Stimulated activated CD4-positive, alpha-beta T cell treated with anti-CD3 and anti-CD28 coated beads, Interleukin-4, amount 100 ng/mL, for 48 hours (primary cell): Measurements from ENCODE around the gene CLBA1.

Source experiments
- DNase-seq, 2 donors: peaks; one replicate each; pipeline ENCODE4 v3.0.0-alpha.2; 2020; ENCODE audit warnings: low read depth in 2 of 2

CLBA1 gene

DNA sequence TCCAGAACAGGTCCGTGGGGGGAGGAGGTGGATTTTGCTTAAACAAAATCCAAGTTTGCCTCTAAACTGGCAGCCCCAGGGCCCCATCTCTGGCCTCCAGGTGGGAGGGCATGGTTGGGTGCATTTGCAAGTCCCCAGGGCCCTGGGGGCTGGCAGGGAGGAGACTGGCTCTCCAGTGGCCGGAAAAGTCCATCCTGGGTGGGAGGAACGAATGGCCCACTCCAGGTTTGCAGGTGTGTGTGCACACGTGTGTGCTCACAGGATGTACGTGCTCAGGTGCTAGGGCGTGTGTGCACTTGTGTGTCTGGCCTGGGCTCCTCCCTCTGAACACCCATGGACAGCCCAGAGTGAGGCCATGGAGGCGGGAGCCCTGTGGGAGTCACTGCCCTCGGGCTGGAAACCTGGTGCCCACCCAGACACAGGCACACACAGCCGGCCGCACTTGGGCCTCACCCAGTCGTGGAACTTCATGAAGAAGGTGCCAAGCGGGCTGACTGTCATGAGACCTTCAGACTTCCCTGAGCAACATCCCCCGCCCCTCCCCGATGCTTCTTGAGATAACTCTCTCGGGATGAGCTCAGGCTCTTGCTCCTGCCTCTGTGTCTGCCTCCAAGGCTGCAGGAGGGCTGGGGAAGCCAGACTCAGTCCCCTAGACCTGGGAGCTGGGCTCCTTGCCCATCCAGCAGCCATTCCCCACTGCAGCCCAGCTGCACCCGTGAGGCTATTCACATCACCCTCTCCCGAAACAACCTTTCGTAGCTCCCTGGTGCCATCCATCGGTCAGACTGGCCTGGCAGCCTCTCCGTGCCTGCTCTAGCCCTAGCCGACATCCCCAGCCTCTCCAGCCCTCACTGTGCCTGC is 16.8 kb upstream of the CLBA1 start:
- no peak for DNase-seq

DNA sequence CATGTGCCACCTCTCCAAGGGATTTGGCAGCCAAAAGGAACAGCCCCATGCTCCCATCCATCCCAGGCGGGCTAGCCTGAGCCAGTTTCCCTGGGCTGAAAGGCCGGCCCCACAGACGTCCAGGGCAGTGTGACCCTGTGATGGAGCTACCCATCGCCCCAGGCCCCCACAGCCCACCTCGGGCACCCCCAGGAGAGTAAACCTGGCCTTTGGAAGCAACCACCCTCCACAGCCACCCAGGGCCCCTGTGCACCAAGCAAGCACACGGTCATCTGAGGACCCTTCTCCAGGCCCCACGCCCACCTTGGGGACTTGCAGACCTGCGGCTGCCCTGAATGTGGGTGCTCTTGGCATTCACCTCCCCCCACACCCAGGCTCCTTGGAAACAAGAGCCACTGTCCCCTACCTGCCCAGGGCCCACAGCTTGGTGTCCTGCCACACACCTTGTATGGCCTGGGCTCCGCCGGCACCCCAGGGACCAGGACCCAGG is 15.8 kb upstream of the CLBA1 start:
- no peak for DNase-seq

DNA sequence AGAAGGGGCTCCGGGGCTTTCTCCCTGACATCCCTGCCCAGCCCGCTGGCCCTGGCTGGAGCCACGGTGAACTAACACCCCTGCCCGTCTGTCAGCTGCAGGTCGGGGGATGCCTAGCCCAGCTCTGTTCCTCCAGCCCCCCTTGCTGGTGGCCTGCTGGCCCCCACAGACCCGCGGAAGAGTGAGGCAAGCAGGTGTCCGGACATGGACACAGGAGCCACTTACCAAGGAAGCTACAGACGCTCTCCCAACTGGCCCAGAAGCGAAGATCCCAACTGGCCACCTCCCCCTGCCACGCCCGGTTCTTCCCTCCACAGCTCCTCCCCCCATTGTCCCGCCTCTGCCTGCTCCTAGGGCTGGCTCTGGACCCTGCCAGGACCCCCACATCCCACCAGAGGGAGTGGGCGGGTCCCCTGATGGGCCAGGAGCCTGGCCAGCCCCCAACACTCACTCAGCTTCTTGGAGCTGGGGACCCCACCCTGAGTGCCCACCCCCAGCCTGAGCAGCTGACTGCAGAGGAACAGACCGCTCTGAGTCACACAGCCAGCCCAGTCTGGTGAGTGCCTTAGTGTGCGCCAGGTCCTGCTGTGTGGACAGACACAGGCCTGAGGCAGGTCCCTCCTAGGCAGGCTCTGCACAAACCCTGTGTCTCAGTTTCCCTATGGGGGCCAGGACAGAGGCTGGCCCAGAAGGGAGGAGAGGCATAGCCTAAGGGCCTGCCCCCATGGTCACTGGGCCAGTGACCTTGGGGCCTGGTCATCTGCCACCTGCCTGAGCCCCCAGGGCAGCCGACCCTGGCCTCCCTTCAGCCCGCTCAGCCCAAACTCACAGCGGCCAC is 15.1 kb upstream of the CLBA1 start:
- no peak for DNase-seq

DNA sequence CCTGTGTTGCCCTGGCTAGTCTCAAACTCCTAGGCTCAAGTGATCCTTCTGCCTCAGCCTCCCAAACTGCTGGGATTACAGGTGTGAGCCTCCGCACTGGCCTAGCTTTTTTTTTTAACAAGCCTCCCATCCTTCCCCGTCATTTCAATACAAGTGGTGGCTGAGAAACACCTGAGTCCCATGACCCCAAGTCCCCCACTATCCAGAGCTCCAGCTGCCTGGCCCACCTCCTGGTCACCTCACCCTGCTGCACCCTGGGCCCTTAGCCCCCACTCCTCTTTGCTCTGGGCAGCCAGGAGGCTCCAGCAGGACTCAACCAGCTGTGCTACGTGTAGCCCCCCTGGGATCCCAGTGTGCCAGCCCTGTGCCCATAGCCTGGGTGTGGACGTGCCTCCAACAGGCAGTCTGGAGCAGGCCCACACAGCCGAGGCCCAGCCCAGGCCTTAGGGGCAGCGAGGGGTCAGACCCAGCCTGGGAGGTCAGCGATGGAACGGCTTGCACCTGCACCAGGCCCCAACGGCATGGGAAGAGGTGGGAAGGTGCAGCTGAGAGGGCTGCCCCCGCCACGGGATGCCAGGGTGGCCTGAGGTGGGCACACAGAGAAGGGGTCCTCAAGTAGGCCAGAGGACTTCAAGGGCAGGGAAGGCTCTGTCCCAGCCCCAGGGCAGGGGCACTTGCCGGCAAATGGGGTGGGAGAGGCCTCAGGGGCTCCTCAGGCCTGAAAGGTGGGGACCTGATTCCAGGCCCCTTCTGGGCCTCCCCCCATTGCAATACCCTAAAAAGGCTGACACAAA is 13.9 kb upstream of the CLBA1 start:
- DNase-seq: no peak

DNA sequence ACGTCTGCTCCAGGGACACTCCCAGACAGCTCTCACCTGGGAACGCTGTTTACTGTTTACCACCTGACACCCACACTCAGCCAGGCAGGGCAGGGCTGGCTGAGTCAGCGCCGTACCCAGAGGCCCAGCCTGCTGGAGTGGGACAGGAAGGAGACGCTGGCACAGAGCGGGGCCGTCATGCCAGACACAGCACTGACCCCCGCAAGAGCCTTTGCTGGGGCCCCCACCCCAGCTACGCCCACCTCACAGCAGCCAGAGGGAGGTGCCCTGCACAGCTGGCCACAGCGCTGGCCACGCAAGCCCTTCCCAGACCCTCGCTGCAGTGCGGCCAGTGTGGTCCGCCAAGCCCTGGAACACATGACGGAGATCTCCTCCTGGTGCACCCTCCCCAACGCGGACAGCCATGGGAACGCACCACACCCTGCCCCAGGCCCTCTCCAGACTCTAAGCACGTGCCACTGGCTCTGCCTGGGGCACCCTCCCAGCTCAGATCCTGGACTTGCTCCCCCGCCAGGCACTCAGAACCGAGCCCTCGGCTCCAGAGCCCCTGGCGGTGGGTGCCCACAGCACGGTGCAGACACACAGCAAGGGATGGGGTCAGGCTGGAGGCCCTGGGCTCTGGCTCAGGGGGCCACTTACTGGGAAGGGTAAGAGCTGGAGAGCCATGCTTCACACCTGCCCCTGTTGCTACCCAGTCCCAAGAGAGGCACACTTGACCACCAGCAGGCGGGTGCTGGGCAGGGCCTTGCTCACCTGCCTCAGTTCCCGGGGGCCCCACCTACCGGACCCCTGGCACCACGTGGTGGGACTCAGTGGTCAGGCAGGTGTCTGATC is 13.1 kb upstream of the CLBA1 start:
- DNase-seq: no peak

DNA sequence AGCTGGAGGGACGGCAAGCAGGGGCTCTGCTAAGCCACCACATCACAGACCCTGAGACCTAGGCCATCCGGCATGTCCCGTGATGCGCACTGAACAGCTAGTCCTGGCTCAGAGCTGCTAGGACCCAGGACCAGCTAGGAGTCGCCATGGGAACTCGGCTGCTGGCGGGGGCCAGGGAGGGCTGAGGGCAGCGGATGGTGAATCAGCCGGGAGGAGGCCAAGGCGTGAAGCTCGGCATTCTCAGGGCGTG is 12.5 kb upstream of the CLBA1 start:
- DNase-seq: no peak

DNA sequence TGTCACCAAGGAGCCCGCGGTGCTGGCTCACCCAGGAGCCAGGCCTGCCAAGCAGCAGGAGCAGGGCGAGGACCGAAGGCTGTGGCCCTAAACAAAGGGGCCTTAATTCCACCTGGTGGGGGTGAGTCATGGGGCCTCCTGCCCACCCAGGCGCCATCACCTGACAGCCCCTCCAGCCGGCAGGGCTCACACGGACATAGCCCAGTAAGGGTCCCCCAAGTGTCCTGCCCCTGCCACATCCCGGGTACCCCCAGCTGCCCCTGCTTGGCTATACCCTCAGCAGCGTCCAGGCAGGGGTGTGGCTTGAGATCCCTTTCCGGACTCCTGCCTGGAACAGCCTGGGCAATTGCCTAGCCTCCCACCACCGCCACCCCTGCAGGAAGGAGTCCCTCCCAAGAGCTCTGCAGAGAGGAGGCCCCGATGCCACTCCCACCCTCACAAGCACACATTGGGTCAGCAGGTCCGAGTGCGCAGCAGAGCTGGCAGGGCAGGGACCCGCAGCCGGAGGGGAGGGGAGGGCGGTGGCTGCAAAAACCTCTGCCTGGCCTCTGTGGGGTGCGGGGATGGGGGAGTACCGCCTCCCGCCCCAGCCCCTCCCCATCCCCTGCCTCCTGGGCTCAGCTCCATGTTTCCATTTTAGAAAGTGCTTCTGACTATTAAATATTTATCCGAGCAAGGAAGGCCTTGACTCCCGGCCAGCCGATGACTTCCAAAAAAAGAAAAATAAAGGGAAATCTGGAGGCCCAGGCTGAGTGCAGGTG is 12.0 kb upstream of the CLBA1 start:
- no peak for DNase-seq

DNA sequence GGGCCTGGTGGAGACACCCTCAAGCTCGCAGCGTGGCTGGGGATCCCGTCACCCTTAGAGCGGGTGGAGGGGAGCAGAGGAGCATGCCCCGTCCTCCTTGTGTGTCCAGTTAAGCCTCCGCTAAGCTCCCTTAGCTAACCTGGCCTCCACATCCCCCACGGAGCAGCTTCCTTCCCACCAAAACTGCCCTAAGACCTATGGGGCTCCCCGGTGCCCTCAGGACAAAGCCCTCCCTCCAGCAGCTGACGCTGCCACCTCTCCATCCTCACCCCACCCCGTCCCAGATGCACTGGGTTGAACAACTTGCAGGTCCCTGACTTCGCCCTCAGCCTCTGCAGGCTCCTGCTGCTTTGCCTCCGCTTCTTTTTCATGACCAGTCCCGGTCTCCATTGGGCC is 11.4 kb upstream of the CLBA1 start:
- no peak for DNase-seq

DNA sequence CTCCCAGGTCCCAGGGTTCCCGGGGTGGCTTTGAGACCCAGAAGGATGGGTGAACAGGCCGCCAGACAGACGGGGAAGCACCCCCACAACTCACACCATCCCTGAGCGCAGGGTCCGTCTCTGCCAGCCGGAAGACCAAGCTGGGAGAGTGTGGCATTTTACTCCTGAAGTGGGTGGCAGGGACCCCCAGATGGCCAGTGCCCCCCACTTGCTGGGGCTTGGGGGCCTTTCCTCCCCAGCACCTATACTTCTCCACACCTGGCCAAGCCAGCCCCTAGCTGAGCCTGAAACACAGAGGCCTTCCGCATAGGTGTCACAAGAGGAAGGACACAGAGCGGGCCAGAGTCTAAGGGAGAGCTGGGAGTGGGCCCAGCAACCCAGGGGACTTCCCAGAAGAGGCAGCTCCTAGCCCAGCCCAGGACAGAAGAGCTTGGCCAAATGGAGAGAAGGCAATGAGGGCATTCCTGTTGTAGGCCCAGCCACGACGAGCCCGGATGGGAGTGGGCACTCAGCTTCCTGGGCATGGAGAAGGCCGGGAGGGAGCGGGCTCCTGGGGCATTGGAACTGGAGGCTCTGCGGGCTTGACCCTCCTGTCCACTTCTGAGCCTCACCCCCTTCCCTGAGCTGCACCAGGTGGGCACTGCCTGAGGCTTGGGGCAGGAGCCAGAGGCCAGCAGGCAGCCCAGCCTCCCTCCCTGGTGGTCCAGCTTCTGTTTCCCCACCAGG is 10.8 kb upstream of the CLBA1 start:
- no peak for DNase-seq

DNA sequence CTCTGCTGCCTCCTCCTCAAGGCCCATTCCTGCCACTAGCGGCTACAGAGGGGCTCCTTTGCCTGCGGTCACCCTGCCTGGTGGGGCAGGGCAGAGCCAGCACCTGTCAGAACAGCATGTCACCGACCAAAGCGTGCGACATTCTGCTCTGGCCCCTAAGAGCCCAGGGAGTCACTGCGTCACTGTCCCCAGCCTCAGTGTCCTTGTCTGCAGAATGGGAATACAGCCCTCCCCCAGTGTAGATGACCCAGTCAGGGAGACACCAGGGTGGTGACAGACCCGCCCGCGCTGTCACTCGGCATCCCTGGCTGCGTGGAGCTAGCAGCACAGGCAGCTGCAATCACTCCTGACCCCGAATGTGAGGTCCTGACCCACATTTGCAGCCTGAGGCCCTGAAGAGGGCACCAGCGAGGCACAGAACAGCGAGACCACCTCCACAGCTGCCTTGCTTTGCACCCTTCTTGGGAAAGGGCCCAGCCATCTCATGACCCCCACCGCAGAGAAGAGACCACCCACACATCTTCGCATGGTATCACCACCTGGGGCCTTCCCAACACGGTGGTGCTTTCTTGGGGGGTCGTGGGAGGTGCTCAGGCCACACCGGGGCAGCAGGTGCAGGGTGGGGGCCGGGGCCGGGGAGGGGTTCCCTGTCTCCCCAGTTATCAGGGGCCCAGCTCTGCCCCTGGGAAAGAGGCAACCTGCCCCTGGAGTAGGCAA is 9.9 kb upstream of the CLBA1 start:
- DNase-seq: no peak

DNA sequence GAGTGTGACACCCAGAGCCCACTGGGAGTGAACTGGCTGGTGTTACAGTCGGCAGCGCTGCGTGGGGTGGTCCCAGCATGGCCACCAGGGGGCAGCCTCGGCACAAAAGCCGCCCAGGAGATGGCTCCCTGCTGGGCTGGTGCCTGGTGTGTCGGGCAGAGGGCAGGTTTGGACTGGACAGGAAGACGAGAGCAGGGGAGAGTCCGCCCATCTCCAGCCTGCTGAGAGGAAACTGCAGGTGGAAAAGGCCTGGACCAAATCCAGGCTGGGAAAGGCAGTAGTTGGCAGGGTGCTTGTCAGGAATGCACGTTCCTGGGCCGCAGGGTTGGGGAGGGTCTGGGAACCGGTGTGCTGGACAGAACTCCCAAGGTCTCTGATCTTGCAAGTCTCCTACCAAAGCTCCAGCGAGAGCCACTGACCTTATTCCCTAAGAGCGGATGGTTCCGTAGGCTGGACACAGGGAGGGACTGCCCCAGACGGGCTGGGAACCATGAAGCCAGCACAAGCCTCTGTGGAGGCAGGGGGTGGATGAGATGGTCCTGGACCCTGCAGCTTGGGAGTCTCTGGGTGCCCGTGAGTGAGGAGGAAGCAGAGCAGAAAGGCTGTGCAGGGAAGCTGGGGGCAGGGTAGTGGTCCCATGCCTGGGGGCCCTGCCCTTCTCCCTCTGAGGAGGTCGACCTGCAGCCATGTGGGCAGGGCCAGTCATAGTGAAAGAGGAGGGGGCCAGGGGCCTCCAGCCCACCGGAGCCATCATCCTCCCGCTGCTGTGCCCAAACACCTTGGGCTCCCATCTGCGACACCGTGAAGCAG is 9.2 kb upstream of the CLBA1 start:
- peak; percentile 77 to 94 for DNase-seq

DNA sequence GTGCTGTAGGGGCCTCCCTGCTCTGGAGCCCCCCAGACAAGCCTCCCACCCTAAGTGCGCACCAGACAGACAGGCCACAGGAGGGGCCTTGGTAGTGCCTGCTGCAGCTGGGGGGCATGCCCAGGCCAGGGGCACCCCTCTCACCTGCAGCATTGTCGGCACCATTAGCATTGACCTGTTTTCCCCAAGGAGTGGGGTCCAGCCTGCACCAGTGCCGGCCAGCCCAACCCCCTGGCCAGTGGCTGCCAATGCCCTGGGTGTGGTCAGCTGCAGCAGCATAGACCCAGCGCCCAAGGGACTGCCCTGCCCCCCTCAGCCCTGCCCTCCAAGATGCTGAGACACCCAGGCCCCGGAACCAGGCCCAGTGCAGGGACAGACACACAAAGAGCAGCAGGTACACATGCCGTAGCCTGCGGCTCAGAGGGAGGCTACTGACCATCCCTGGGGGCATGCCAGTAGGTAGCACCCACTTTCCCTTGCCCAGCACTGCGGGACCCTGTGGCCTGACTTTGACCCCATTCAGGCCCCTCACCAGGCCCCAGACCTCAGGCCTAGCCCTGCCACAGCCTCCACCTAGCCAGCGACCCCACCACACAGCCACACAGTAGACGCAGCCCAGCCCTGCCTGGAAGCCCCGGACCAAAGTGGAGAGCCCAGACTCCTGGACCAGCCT is 8.4 kb upstream of the CLBA1 start:
- no peak for DNase-seq

DNA sequence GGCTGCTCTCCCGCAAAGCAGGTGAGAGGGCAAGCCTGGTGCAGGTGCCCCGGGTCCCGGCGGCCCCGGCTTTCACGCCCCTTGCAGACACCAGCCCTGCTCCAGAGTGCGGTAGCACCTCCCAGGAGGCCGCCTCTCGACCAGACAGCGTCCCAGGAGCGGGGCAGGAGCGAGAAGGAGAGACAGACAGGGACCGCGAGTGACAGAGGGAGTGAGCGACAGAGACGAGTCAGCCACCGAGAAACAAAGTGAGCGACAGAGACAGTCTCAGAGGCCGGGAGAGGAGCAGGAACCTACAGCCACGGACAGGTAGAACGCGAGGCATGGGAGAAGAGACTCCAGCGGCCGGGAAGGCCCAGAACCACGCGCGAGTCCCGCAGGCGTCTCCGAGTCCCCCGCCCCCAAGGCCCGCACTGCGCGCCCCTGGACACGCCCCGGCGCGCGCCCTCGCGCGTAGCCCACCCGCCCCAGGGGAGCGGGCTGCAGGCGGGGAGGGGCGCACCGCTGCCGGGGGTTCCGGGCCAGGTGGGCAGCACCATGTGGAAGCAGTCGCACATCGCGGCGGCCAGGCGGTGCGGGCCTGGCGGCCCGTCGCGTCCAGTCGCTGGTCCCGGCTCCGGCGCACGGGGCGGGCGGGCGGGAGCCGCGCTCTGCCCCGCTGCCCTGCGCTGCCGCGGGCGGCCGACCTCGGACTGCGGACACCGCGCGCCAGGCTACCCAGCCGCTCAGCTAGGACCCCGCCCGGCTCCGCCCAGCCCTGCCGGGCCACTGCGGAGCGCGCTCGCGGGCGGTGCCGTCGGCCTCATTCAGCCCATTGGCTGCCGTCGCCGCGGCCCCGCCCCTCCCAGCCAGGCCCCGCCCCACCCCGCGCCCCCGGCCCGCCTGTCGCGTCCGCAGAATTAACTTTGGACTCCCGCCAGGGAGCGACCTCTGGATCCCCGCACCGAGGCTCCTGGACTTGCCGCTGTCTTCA is 7.6 kb upstream of the CLBA1 start, which contains the start of gene AHNAK2:
Gene AHNAK2 (minus strand): TSS at position 694 of the 973 bp plus-strand sequence. CDS start 137 bp downstream, at position 557.
- peak; percentile 39 to 48 for DNase-seq

DNA sequence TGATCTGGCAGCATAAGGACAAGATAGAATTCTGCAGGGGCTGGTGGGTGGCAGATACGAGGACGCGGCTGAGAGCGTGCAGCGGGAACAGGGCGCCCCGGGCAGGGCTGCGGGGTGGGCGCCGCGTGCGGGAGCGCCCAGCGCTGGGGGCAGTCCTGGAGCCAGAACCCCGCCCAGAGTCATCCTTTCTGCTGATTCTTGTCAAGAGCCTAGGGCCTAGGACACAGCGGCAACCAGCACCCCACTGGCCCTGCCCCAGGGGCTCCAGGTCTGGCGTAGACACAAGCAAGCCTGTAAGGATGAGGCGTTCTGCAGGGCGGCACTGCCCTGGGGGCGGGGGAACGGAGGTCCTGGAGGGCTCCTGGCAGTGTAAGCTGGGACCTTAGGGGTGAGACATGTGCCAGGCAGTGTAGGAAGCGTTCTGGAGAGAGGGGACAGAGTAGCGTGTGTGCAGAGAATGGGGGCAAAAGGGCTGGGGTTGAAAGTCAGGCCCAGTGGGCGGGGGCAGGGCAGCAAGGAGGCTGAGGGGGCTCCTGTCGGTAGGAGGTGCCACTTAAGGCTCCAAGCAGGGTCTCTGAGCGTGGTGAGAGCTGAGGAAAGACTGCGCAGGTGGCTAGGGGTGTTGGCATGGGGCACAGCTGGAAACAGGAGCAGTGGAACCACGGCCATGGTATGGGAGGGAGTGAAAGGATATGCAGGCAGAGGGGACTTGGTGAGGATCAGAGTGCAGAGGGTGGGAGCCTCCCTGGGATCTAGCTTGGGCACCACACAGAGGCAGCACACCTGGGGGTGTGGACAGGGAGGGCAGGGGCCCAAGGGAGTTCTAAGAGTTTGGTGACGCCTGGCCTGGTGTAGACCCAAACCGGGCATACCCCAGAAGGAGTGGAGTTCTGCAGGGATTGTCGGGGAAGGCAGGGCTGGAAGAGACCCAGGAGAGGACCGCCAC is 6.6 kb upstream of the CLBA1 start:
- no peak for DNase-seq
